D721Med (cell line): ENCODE results near the gene TTLL11.

Source experiments
- DNase-seq: peaks from one replicate; pipeline ENCODE4 v3.0.0; 2011; ENCODE audit warnings: low spot score; ENCODE audit not compliant: insufficient read length
- FAIRE-seq: peaks from 2 replicates; lab custom pipeline; 2011; peaks lifted over from hg19 to GRCh38; lab: Jason Lieb, UNC
- CTCF ChIP-seq: IDR thresholded peaks from 2 replicates; pipeline ENCODE4 v1.5.1; 2012; ENCODE audit warnings: mild to moderate bottlenecking, control low read depth; ENCODE audit not compliant: insufficient read depth; ENCODE audit errors: missing control alignments

The TTLL11 gene

GRCh38 chr9:121857928-121858327 is 235.2 kb downstream of the TTLL11 start:
- DNase-seq (no peak), FAIRE-seq (no peak)
- TF ChIP-seq CTCF, result no peak

GRCh38 chr9:121855476-121855875 is 237.6 kb downstream of the TTLL11 start:
- TF ChIP-seq CTCF, result no peak
- no peak for FAIRE-seq
- DNase-seq, result no peak

GRCh38 chr9:121853617-121854395 is 239.3 kb downstream of the TTLL11 start:
- no peak for TF ChIP-seq CTCF
- FAIRE-seq (no peak), DNase-seq (no peak)

GRCh38 chr9:121852651-121853616 is 240.2 kb downstream of the TTLL11 start:
- FAIRE-seq (no peak), DNase-seq (no peak)
- TF ChIP-seq CTCF, result no peak

- no peak for TF ChIP-seq CTCF
- FAIRE-seq, result no peak
- DNase-seq, result no peak
Measured at GRCh38 chr9:121852241-121852640, 240.9 kb downstream of the TTLL11 start.

- DNase-seq (no peak), FAIRE-seq (no peak)
- TF ChIP-seq CTCF, result no peak
Measured at GRCh38 chr9:121851641-121852091, 241.4 kb downstream of the TTLL11 start.

GRCh38 chr9:121850366-121850765 is 242.7 kb downstream of the TTLL11 start:
- no peak for TF ChIP-seq CTCF
- no peak for FAIRE-seq
- DNase-seq, result no peak
